KG1 (cell line): Measurements from ENCODE around the gene RAD23B.
"Not testable (repeated sequence)": the region's sequence is repeated elsewhere in the genome, so short reads cannot be mapped to it uniquely, and the experiment has no call there.

Source experiments
- DNase-seq: peaks from one replicate; lab custom pipeline; 2025; lab: John Stamatoyannopoulos, UW

The RAD23B gene

DNA sequence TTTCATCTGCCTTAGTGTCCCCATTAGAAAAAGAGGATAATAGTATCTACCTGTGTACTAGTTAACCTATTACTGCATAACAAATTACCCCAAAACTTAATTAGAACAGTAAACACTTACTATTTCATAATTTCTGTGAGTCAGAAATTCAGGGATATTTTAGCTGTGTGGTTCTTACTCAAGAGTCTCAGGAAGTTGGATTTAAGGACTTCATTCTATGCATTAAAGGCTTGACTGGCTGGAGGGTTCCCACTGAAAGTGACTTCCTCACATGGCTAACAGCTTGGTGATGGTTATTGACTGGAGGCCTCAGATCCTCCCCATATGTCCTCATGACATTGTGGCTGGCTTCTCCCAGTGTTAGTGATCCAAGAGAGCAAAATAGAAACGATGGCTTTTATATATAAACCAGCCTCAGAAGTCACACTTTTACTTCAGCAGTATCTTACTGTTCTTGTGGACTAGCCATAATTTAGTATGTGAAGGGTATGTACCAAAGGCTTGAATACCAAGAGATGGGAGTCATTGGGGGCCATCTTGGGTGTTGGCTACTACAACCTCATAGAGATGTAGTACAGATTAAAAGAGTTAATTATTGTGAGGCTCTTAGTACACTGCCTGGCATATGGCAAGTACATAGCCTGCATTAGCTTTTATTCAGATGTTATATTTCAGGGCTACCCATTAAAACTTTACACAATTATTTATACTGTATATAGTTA lies 9.9 kb downstream of the RAD23B start:
- no peak for DNase-seq

DNA sequence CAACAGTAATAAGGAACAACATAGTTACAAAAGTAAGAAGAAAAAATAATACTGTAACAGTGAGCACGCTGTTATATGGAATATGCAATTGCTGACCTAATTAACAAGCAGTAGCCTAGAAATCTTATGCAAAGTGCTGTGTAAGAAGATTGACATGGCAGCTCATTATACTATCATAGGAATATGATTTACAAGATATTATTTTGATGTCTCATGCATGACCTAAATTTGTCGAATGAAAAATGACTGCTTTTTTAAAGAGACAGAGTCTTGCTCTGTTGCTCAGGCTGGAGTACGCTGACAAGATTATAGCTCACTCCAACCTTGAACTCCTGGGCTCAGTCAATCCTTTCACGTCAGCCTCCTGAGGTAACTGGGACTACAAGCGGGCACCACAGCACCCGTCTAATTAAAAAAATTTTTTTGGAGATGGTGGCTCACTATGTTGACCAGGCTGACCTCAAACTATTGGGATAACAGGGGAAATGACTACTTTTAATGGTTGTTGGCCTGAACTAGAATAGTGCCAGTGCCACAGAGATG lies 10.5 kb downstream of the RAD23B start:
- no peak for DNase-seq

DNA sequence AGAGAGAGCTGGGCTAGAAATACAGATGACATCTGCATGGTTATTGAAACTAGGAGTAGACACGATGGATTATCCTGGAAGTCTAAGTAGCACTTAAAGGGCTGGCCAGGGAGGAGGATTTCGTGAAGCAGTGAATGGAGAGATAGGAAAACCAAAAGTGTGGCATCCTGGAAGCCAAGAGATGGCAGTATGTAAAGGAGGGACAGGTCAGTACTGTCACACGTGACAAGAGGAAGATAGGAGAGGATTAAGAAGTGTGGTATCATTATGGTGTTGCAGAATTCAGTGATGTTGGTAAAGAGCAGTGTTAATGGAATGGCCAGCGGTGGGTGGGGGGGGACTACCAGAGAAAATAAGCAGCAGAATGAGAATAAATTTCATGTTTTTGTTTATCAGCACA lies 11.7 kb downstream of the RAD23B start:
- no peak for DNase-seq

DNA sequence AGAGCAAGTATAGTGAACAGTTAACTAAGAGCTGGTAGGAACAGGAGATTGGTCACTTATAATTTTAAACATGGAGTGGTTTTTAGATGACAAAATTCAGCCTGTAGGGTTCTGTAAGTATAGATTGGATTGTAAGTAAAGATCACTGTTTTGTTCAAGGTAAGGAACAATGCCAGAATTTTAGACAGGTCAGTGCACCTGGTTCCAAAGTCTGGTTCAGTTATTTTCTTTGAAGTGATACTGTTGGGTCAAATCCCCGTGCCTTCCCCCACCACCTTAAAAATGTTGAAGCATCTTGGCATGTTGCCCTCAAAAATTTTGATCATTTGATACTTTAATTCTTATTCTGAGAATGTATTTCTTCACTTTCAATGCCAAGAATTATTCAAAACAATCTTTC lies 12.9 kb downstream of the RAD23B start:
- no peak for DNase-seq

DNA sequence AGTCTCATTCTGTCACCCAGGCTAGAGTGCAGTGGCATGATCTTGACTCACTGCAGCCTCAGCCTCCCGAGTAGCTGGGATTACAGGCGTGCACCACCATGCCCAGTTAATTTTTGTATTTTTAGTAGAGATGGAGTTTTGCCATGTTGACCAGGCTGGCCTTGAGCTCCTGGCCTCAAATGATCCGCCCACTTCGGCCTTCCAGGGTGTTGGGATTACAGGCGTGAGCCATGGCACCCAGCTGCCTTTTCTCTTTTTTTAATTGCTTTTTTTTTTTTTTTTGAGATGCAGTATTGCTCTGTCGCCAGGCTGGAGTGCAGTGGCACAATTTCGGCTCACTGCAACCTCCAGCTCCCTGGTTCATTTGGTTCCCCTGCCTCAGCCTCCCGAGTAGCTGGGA lies 13.5 kb downstream of the RAD23B start:
- not testable (repeated sequence) for DNase-seq

DNA sequence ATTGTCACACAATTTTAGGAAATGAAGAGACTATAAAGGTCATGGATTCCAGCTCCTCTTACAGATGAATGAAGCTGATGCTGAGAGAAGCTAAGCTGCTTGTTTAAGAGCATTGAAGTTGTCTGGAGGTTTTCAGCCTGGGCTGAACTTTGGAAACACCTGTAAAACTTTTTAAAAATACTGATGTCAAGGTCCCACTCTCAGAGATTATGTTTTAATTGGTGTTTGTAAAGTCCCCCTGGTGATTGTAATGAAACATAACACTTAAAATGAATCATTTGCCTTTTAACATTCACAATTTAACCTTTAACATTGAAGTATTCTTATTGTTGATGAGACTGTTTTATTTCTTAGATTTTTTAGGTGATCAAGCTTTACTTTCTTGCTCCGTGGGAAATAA lies 16.4 kb downstream of the RAD23B start:
- DNase-seq = no peak

DNA sequence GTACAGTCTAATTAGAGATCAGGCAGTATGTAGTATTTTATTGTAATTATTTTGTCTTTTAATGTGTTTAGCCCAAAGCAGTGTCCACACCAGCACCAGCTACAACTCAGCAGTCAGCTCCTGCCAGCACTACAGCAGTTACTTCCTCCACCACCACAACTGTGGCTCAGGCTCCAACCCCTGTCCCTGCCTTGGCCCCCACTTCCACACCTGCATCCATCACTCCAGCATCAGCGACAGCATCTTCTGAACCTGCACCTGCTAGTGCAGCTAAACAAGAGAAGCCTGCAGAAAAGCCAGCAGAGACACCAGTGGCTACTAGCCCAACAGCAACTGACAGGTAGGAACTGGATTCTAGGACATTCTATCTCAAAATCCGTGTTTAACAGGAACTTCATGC lies 23.2 kb downstream of the RAD23B start:
- no peak for DNase-seq

DNA sequence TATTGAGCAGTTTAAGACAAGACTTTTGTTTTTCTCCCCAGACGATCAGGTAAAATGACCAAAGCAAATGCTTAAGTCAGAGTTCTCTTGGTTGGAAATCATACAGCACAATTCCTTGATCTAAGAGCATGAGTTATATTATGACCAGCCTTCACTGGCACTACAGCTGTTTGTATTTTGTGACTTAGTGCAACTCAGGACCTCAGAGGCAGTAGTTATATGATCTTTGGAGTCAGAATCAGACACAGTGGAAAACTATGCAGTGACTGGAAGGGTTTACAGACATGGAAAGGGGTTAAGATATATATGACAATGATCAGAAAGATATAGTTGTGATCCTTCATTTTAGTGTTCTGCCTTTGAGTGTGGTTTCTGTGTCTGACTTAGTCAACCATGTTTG lies 24.3 kb downstream of the RAD23B start:
- DNase-seq = no peak

DNA sequence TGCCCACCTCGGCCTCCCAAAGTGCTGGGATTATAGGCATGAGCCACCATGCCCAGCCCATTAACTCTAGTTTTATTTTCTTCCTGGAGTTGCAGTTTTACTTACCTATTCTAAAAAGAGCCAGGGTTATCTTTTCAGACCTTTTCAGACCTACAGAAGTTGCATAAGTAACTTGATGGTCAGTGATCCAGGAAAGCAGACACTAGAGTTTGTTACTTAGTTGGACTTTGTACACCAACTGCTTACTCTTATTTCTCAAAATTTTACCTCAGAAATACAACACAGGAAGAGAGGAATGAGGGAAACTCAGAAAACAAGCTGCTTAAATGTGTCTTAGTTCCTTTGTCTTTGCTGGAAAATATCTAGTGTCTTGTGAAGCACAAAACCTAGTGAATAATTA lies 25.4 kb downstream of the RAD23B start:
- DNase-seq = no peak

DNA sequence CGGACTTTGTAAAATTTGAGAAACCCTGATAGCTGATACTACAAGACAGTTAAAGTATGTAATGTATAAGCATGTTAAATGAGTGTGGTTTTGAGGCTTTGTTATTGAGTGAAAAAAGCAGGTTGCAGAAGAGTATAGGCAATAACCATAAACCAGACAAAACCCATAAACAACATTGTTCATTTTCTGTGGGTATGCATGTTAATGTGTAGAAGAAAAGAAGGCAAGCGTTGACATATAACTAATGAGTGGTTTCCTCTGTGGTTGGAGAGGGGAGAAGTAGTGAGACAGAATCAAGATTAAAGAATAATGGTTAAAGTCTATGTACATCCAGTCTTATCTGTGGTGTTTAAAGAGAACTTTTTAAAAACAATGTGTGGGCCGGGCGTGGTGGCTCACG lies 26.2 kb downstream of the RAD23B start:
- no peak for DNase-seq

DNA sequence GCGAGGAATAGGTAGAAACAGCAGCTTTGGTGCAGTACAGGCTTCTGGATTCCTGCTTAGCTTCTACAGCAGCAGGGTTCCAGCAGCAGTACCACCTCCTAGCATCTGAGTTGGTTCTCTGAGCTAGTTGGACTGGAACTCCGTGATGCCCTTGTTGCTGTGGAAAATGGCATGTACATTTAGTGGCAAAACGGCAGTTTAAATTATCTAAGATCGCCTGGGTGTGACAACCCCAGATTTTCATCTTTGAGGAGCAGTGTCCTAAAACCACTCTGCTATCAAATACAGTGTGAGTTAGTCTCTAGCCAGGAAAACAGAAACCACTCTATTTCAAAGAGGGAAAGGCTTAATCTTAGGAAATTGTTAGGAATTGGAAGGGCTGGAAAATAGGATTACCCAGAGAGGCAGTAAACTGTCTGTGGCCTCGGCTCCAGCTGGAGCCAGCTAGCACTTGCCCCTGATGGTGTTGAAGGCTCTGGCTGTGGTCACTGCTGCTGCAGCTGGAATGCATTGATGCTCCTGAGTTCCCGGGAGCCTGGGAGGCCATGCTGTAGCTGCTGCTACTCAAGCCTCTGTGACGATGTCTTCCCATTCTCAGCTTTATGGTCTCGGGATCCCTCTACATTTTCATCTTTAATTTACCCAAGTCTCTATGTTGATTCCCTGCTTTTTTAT lies 29.4 kb downstream of the RAD23B start:
- no peak for DNase-seq

DNA sequence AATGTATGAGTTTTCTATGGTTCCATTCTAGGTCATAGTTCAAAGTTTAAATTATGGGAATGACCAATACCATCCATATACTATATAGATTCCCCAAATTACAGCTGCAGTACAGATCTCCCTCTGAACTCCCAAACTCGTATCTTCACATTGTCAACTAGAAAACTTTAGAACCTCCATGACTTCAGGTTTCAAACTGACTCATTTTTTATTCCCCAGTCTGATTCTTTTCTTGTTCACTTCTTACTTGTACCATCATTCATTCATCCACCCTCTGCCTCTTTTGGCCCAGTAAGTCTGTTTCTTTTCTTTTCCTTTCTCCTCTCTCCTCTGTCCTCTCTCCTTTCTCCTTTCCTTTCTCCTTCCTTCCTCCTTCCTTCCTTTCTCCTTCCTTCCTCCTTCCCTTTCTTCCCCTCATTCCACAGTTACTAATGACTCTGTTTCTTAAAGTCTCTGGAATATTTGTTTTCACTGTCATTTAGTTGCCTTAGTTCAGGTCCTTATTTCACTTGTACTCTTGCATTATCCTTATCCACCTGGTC lies 30.5 kb downstream of the RAD23B start:
- no peak for DNase-seq

DNA sequence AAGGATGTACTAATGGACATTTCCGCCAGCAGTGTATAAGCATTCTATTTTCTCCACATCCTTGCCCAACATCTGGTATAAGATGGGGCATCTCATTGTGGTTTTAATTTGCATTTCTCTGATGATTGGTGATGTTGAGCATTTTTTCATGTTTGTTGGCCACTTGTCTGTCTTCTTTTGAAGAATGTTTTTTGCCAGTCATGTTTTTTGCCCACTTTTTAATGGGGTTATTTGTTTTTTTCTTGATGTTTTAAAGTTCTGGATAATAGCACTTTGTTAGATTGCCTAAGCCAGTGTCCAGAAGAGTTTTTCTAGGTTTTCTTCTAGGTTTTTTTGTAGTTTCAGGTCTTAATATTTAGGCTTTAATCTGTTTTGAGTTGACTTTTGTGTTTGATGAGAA lies 31.7 kb downstream of the RAD23B start:
- DNase-seq = no peak

DNA sequence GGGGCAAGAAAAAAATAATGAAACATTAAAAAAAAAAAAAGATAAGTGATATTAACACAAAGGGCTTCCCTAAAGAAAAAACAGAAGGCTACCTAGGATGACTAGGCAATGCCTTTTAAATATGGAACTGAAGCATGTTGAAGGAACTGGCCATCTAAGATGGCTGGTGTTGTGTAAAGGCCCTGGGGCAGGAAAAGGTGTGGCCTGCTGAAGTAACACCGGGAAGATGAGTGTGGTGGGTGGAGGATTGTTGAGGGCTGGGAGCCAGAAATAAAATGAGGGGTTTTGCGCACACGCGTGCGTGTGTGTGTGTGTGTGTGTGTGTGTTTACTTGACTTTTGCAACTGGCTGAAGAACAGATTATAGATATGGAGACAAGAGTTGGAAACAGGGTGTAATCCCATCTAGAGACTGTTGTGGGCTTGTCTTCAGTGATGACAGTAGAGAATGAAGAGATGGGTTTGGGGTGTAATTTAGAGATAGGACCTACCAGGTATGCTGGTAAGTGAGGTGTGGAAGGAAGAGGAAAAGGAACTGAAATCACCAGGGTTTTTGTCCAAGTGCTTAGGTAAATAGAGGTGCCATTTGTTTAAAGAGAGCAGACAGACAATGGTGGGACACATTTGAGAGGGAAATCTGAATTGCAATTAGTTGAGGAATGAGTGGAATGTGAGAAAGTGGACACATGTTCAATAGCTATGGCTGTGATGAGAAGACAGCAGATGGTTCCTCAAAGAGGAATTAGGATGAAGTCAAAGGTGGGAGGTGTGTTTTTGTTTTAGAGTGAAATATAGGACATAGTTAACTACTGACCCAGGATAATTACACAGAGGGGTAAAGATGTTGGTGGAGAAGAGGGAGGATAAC lies 33.9 kb downstream of the RAD23B start:
- no peak for DNase-seq

DNA sequence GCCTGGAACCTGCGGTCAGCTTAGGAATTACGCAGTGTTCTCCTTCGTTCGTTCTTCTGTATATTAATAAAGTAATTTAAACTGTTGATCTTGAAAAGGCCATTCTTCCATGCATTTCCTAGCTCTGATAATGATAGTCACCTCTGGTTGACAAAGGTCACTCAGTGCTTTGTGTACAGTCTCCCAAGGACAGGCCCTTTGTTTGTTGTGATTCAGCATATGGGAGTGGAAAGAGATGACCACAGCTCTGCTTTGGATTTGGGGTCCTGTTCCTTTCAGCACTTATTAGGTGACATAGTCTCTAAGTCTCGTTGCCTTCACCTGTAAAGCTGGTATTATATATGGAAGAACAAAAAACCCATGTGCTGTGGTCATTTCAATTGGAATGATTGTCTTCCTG lies 39.6 kb downstream of the RAD23B start:
- no peak for DNase-seq

DNA sequence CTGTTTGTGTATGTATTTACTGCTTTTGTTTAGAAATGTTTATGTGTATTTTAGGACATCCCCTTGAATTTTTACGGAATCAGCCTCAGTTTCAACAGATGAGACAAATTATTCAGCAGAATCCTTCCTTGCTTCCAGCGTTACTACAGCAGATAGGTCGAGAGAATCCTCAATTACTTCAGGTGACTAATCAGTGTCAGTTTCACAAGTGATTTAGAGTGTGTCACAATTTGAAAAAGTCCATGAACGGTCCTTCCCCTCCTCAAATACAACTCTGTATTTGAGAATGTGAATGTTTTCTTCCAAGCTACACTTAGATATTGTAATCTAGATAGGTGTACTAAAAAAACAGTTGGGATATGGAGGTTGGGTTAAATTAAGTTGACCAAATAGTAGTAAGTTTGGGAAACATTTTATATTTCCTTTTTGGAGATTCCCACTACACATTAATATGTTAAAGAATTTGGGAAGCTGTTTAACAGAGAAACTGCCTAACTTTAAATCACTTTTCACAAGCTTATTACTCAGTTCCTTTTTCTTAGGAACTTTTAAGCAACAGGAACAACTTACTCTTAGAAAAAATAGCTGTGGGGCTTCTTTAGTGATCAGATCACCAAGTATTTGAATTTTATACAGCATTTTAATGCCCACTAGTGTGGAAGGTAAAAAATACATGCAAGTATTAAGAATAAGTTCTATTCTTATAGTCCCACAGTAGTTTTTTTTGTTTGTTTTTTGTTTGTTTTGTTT lies 40.9 kb downstream of the RAD23B start:
- no peak for DNase-seq

DNA sequence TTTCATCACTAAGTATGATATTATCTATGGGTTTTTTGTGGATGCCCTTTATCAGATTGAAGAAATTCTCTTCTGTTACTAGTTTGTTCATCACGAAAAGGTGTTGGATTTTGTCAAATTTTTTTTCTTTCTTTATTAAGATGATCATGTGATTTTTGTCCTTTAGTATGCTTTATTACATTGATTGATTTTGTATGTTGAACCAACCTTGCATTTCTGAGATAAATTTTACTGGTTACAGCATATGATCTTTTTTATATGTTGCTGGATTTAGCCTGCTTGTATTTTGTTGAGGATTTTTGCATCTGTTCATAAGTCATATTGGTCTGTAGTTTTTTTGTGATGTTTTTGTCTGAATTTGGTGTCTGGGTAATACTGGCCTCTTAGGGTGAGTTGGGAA lies 42.8 kb downstream of the RAD23B start:
- no peak for DNase-seq

DNA sequence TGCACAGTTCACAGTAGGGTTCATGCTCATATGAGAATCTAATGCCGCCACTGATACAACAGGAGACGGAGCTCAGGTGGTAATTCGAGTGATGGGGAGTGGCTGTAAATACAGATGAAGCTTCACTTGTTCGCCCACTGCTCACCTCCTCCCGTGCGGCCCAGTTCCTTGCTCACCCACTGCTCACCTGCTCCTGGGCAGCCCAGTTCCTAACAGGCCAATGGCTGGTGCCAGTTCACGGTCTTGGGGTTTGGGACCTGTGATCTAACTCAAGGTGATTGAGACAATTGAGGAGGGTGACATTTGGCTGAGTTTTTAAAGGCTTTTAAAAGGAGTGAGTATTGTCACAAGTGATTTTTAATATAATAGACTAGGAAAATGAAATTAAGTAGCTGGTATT lies 45.4 kb downstream of the RAD23B start:
- DNase-seq = no peak

DNA sequence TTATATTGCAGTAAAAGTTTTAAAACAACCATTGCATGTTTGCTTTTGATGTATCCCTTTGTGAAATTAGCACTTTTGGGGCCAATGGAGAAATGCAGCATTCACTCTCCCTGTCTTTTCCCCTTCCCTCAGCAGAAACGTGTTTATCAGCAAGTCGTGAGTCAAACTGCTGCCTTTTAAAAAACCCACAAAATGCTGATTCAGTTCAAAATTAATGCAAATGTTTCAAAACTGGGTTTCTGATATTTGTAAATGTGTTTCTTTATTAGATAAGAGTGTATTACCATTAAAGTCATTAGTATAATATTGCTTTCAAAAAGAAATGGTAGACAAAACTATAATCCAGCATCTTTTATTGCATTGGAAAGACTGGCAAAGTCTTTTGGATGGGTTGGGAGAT lies 47.3 kb downstream of the RAD23B start:
- no peak for DNase-seq

DNA sequence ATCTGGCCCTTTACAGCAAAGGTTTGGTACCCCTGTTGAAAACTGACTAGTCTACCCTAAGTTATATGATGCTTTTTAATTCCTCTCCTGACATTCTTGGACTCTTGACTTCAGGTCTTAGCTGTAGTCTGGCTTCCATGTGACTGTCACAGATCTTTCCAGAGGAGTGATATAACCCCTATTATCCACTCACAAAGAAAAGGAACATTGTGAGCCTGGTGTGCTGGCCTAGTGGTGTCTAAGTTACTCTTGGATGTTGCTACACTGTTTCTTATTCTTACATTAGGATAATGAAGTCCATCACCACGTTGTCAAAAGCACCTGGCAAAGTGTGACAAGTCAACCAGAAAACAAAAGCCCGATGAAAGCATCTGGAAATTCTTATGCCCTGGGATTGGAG lies 49.8 kb downstream of the RAD23B start:
- no peak for DNase-seq

DNA sequence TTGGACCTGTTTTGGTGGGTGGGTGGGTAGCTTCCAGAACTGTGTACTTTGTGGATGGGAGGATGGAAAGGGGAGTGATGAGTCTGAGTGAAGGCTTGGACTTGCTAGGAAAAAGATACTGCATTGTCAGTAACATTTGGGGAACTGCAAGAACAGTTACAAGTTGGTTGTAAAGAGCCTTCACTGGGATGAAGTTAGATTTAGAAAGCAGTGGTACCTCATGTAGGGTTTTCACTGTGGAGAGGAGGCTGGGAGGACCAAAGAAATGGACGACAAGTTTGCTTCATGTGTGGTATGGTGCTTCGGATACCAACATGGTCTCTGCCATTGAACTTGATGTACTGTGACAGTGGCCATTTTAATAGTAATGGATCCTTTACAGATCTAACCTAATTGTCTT lies 50.3 kb downstream of the RAD23B start:
- no peak for DNase-seq
